SK-N-SH (cell line): Measurements from ENCODE around the gene STXBP6. TPM values are rescaled to one million over a fixed set of nuclear protein-coding genes. Genes with fewer than 3 reads are reported as not detected.

Source experiments
- CTCF ChIA-PET: fragments of 300-600, 350-600 bp; formaldehyde crosslinking; extraction: SDS; loops from one replicate; lab custom pipeline; 2021; lab: Yijun Ruan, JAX
- POLR2A ChIA-PET: fragments of 350-600 bp; sonication (Branson Sonifier 250); formaldehyde crosslinking; extraction: SDS; loops from one replicate; lab custom pipeline; 2020; ENCODE audit warnings: antibody characterized with exemption, inconsistent platforms; lab: Yijun Ruan, JAX
- DNase-seq: peaks from one replicate; pipeline ENCODE4 v3.0.0; 2012
- H2AFZ ChIP-seq: fragments of 200-600 bp; sonication (generic); 2 replicates; pipeline ENCODE4 v1.8.1; 2016; ENCODE audit warnings: antibody characterized with exemption, mild to moderate bottlenecking, low read depth
- H3F3A ChIP-seq: fragments of 200-600 bp; sonication (generic); replicated peaks from 2 replicates; pipeline ENCODE3; 2016; ENCODE audit warnings: antibody characterized with exemption, mild to moderate bottlenecking; ENCODE audit not compliant: insufficient read depth
- H3K27ac ChIP-seq, 2 experiments: fragments of 200-500 bp in 1 of 2; fragments of 200-600 bp in 1 of 2; sonication (Bioruptor generic) in 1 of 2; sonication (generic), shearing (Covaris generic) in 1 of 2; 2 replicates each; pipeline versions ENCODE4 v1.5.1 to v1.6.1; 2014 to 2016; ENCODE audit warnings: low read depth in 2 of 2, inconsistent platforms in 1 of 2, low read length in 1 of 2, mild to moderate bottlenecking in 1 of 2, mixed read lengths in 1 of 2
- H3K27me3 ChIP-seq: fragments of 200-600 bp; sonication (generic), shearing (Covaris generic); 2 replicates; pipeline ENCODE4 v1.6.1; 2016; ENCODE audit warnings: mixed run types; ENCODE audit not compliant: insufficient read depth
- H3K36me3 ChIP-seq, 2 experiments: fragments of 200-500 bp in 1 of 2; fragments of 200-600 bp in 1 of 2; sonication (Bioruptor generic) in 1 of 2; sonication (generic) in 1 of 2; replicated peaks in 1 of 2; 2 replicates each; pipeline versions ENCODE3 to v1.5.1; 2014 to 2016; ENCODE audit warnings: low read length in 1 of 2, mild to moderate bottlenecking in 1 of 2; ENCODE audit not compliant: insufficient read depth in 2 of 2, control insufficient read depth in 1 of 2
- H3K4me1 ChIP-seq, 2 experiments: fragments of 200-500 bp in 1 of 2; fragments of 200-600 bp in 1 of 2; sonication (Bioruptor generic) in 1 of 2; sonication (generic), shearing (Covaris generic) in 1 of 2; 2 replicates each; pipeline versions ENCODE4 v1.5.1 to v1.6.1; 2014 to 2016; ENCODE audit warnings: low read depth in 1 of 2, low read length in 1 of 2, mixed run types in 1 of 2; ENCODE audit not compliant: insufficient read depth in 2 of 2, control insufficient read depth in 1 of 2
- H3K4me2 ChIP-seq: fragments of 200-600 bp; sonication (generic), shearing (Covaris generic); 2 replicates; pipeline ENCODE4 v1.6.1; 2017; ENCODE audit warnings: mixed run types
- H3K4me3 ChIP-seq, 2 experiments: fragments of 200-500 bp in 1 of 2; fragments of 200-600 bp in 1 of 2; sonication (Bioruptor generic) in 1 of 2; sonication (generic), shearing (Covaris generic) in 1 of 2; 2 replicates each; pipeline versions ENCODE4 v1.5.1 to v1.8.1; 2014 to 2016; ENCODE audit warnings: low read depth in 2 of 2, inconsistent platforms in 1 of 2, low read length in 1 of 2, mild to moderate bottlenecking in 1 of 2, mixed read lengths in 1 of 2, moderate library complexity in 1 of 2
- H3K79me2 ChIP-seq: fragments of 200-600 bp; sonication (generic); 2 replicates; pipeline ENCODE4 v1.8.1; 2017; ENCODE audit warnings: mild to moderate bottlenecking; ENCODE audit not compliant: insufficient read depth
- H3K9ac ChIP-seq: fragments of 200-600 bp; sonication (generic); 2 replicates; pipeline ENCODE4 v1.6.1; 2017; ENCODE audit warnings: mixed run types
- H3K9me2 ChIP-seq: fragments of 200-600 bp; sonication (generic); 2 replicates; pipeline ENCODE4 v1.6.1; 2017; ENCODE audit warnings: mixed run types
- H3K9me3 ChIP-seq: fragments of 200-600 bp; sonication (generic); 2 replicates; pipeline ENCODE4 v1.6.1; 2017; ENCODE audit warnings: mixed run types, mild to moderate bottlenecking, moderate library complexity
- H4K20me1 ChIP-seq: fragments of 200-600 bp; sonication (generic); 2 replicates; pipeline ENCODE4 v1.6.1; 2017; ENCODE audit warnings: mild to moderate bottlenecking, mixed run types; ENCODE audit not compliant: insufficient read depth
- ELF1 ChIP-seq: IDR thresholded peaks from 2 replicates; pipeline ENCODE4 v1.4.0; 2012
- EP300 ChIP-seq, 2 experiments: IDR thresholded peaks; 2 replicates each; pipeline versions ENCODE4 v1.4.0 to v1.6.1; 2012; ENCODE audit warnings: borderline replicate concordance in 1 of 2, low read depth in 1 of 2, low read length in 1 of 2
- FOXM1 ChIP-seq: IDR thresholded peaks from 2 replicates; pipeline ENCODE4 v1.4.0; 2012; ENCODE audit warnings: low read depth, mild to moderate bottlenecking
- IRF3 ChIP-seq: fragments of 150-350 bp; IDR thresholded peaks from 2 replicates; pipeline ENCODE4 v1.6.1; 2016; ENCODE audit warnings: mild to moderate bottlenecking, low read depth, low read length
- MEF2A ChIP-seq: IDR thresholded peaks from 2 replicates; pipeline ENCODE4 v1.4.0; 2012; ENCODE audit warnings: low read depth, borderline replicate concordance
- POLR2AphosphoS5 ChIP-seq: IDR thresholded peaks from 2 replicates; pipeline ENCODE4 v1.6.1; 2012; ENCODE audit warnings: low read depth, low read length
- RCOR1 ChIP-seq: fragments of 150-350 bp; IDR thresholded peaks from 2 replicates; pipeline ENCODE4 v1.6.1; 2017; ENCODE audit warnings: antibody characterized with exemption, low read length
- REST ChIP-seq: IDR thresholded peaks from 2 replicates; pipeline ENCODE4 v1.6.1; 2012; ENCODE audit warnings: mild to moderate bottlenecking, low read depth, low read length, moderate library complexity
- RXRA ChIP-seq: IDR thresholded peaks from 2 replicates; pipeline ENCODE4 v1.4.0; 2012; ENCODE audit warnings: low read depth, mild to moderate bottlenecking, borderline replicate concordance
- SIN3A ChIP-seq: IDR thresholded peaks from 2 replicates; pipeline ENCODE4 v1.6.1; 2012; ENCODE audit warnings: low read depth, mild to moderate bottlenecking, low read length, moderate library complexity, borderline replicate concordance
- TAF1 ChIP-seq: IDR thresholded peaks from 2 replicates; pipeline ENCODE4 v1.6.1; 2012; ENCODE audit warnings: low read depth, mild to moderate bottlenecking, low read length, moderate library complexity, borderline replicate concordance
- TCF12 ChIP-seq: IDR thresholded peaks from 2 replicates; pipeline ENCODE4 v1.4.0; 2012
- USF1 ChIP-seq: IDR thresholded peaks from 2 replicates; pipeline ENCODE4 v1.4.0; 2012; ENCODE audit warnings: low read depth, borderline replicate concordance
- WGBS: methylation state at CpG from one replicate; pipeline ENCODE4 v1.1.6; 2017; ENCODE audit warnings: low lambda C conversion rate; 5-methylcytosine and 5-hydroxymethylcytosine counted together
- polyA plus RNA-seq, 3 experiments: library from polyadenylated mRNA; depleted of rRNA; stranded (reverse); fragments of >200 nt; gene quantifications; 2 replicates each; pipeline ENCODE4 v1.2.3, GENCODE V29; 2012

Gene STXBP6
- polyA plus RNA-seq, 1 of the 3 experiments (the other 2 are of a cell fraction): 0.16 TPM

DNA sequence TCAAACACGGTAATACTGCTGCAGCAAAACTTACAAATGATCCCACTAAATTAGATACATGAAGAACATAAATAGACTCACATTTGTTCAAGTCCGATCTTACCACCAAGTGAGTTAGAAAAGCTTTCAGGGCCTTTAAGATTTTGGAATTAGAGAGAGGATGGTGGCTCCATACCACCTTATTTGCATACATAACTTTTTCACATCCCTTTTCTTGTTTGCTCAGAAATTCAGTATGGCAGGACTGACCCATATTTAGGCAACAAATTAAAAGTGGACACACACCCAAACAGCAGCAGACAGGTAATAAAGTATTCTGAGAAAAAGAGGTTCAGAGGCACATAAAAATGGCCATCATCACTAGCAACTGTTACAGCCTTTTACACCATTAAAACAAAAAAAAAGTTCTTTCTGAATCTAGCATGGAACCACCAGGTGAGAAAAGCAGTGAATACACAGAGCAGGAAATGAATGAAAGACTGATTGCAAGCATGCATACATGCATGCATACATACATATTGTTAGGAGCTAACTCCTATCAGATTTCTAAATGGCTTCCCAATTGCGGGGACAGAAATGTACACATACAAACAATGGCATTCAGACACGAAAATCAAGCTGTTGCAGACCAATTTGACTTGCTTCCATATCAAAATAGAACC lies 23.3 kb downstream of the STXBP6 start:
- Histone ChIP-seq H2AFZ (no peak overlapping the region), H3K79me2 (no peaks in the 10 kb centered on the region), H4K20me1 (no peaks in the 10 kb centered on the region), H3F3A (no peaks in the 10 kb centered on the region), H3K4me3 (no peak overlapping the region), H3K27me3 (no peaks in the 10 kb centered on the region), H3K4me1 (no peaks in the 10 kb centered on the region), H3K36me3 (no peaks in the 10 kb centered on the region), H3K9ac (no peak overlapping the region), H3K27ac (no peak overlapping the region), H3K9me2 (no peaks in the 10 kb centered on the region; the same call in 1 of the 2 replicates), H3K4me2 (no peak overlapping the region), H3K9me3 (no peaks in the 10 kb centered on the region)
- no peak for TF ChIP-seq REST
- TF ChIP-seq RXRA: no peak
- TF ChIP-seq RCOR1: no peak
- no peak for TF ChIP-seq FOXM1
- TF ChIP-seq POLR2AphosphoS5: no peak
- TF ChIP-seq SIN3A: no peak
- TF ChIP-seq EP300 (IDR thresholded peaks at IDR 0.05; ENCODE audit: borderline replicate concordance in 1 of 2, low read depth in 1 of 2, low read length in 1 of 2): no peak
- TF ChIP-seq ELF1: no peak
- TF ChIP-seq USF1: no peak
- TF ChIP-seq IRF3: no peak
- POLR2A ChIA-PET: no interaction called here
- CTCF ChIA-PET: no interaction called here
- no peak for DNase-seq
- 7% methylated on average over 4 of the region's 4 CpGs for WGBS

DNA sequence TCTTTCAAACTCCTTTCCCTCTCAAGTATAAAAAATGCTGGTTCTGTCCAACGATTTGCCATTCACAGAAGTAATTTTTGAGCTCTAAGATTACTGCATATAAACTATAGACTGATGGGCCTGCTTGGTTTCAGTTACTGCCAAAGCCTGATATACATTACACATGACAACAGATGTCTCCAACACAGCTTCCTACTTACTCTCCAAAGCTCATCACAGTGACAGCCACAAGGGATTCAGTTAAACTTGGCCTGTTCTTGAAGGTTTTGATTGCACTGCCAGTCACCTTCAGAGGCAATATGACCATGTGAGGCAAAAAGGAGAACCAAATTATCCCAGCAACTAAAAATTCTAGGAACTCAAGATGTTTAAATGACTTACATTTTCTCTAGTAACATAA lies 30.1 kb downstream of the STXBP6 start:
- CTCF ChIA-PET: no interaction called here
- H2AFZ ChIP-seq: no peak overlapping the region
- POLR2A ChIA-PET: no interaction called here

More for the DNA sequence above, 30.1 kb downstream of the STXBP6 start:
- Histone ChIP-seq H3K36me3 (no peaks in the 10 kb centered on the region), H3K27ac (no peak overlapping the region), H3K4me2 (no peak overlapping the region), H3K9ac (no peak overlapping the region), H3K79me2 (no peaks in the 10 kb centered on the region), H4K20me1 (no peaks in the 10 kb centered on the region), H3K9me2 (no peaks in the 10 kb centered on the region; the same call in 1 of the 2 replicates), H3F3A (no peaks in the 10 kb centered on the region), H3K27me3 (no peaks in the 10 kb centered on the region), H3K9me3 (no peaks in the 10 kb centered on the region), H3K4me1 (no peaks in the 10 kb centered on the region), H3K4me3 (no peak overlapping the region)
- TF ChIP-seq TAF1 (no peak), EP300 (IDR thresholded peaks at IDR 0.05; ENCODE audit: borderline replicate concordance in 1 of 2, low read depth in 1 of 2, low read length in 1 of 2) (no peak), RXRA (no peak), SIN3A (no peak), MEF2A (no peak), TCF12 (no peak)
- 0% methylated on average over 1 of the region's 1 CpG for WGBS
- DNase-seq: no peak
